Measurements from ENCODE around the gene DCBLD2. TPM values are rescaled to one million over a fixed set of nuclear protein-coding genes. Genes with fewer than 3 reads are reported as not detected.
"Not testable (repeated sequence)": the region's sequence is repeated elsewhere in the genome, so short reads cannot be mapped to it uniquely, and the experiment has no call there.

Gene DCBLD2
- total RNA-seq, 3 donors from 2014 or later, result 27.2 to 46.7 (median 29.6) TPM

DNA sequence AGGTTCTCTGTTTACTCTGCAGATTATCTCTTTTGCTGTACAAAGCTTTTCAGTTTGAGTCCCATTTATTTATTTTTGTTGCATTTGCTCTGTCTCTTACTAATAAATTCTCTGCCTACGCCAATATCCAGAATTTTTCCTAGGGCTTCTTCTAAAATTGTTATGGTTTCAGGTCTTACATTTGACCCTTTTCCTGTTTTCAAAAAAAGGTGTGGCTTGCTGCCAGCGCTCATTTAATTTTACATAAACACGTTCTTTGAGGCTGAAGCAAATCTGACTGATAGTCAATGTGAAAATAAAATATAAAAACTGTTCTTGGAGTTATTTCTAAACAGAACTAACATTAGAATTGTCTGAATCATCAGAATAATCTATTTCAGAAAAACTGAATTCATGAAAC is 32.1 kb downstream of the DCBLD2 start:
- intact Hi-C loops (cut with DNase I; ENCODE audit: low total_unique reads), result no loop called here
- no peak for DNase-seq (ENCODE audit: low spot score in 2 of 2)
- H3K36me3 ChIP-seq, result no peaks in the 10 kb centered on the region
- no peaks in the 10 kb centered on the region for H3K9me3 ChIP-seq
- H3K4me3 ChIP-seq, result no peak overlapping the region
- TF ChIP-seq CTCF (IDR thresholded peaks at IDR 0.05) (no peak), POLR2A (IDR thresholded peaks at IDR 0.05) (no peak), POLR2AphosphoS5 (IDR thresholded peaks at IDR 0.05) (no peak)
- no peaks in the 10 kb centered on the region for H3K4me1 ChIP-seq
- no peaks in the 10 kb centered on the region for H3K27me3 ChIP-seq
- H3K27ac ChIP-seq, result no peak overlapping the region

GRCh38 chr3:98857971-98858370 is 43.5 kb downstream of the DCBLD2 start:
- H3K4me3 ChIP-seq; H3K4me1 ChIP-seq; intact Hi-C loops (cut with DNase I; ENCODE audit: low total_unique reads); H3K27me3 ChIP-seq; H3K36me3 ChIP-seq; DNase-seq (ENCODE audit: low spot score in 2 of 2); H3K27ac ChIP-seq: not testable (repeated sequence)
- peaks cover 17 to 24% of the 10 kb centered on the region in 2 donors for H3K9me3 ChIP-seq

GRCh38 chr3:98857258-98857657 is 44.2 kb downstream of the DCBLD2 start:
- H3K9me3 ChIP-seq, result peaks cover 17 to 24% of the 10 kb centered on the region in 2 donors
- H3K4me1 ChIP-seq; DNase-seq (ENCODE audit: low spot score in 2 of 2); intact Hi-C loops (cut with DNase I; ENCODE audit: low total_unique reads); H3K4me3 ChIP-seq; H3K27ac ChIP-seq; H3K36me3 ChIP-seq; H3K27me3 ChIP-seq: not testable (repeated sequence)

DNA sequence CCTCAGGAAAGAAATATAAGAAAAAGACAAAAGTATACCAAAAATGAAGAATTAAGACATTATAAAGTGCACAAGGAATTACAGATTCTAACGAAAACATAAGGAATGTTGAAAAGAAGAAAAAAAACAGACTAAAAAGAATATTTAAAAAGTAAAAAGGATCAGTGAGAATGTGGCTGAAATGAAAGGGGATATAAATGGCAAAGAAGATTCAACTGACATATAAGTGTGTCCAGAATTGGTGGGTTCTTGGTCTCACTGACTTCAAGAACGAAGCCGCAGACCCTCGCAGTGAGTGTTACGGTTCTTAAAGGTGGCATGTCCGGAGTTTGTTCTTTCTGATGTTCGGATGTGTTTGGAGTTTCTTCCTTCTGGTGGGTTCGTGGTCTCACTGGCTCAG is 44.8 kb downstream of the DCBLD2 start:
- Histone ChIP-seq H3K9me3 (peaks cover 17 to 24% of the 10 kb centered on the region in 2 donors), H3K27me3 (no peaks in the 10 kb centered on the region), H3K27ac (no peak overlapping the region), H3K4me1 (no peaks in the 10 kb centered on the region), H3K4me3 (no peak overlapping the region), H3K36me3 (no peaks in the 10 kb centered on the region)
- DNase-seq (ENCODE audit: low spot score in 2 of 2), result no peak
- intact Hi-C loops (cut with DNase I; ENCODE audit: low total_unique reads), result no loop called here
- TF ChIP-seq POLR2AphosphoS5 (IDR thresholded peaks at IDR 0.05) (no peak), CTCF (IDR thresholded peaks at IDR 0.05) (no peak), POLR2A (IDR thresholded peaks at IDR 0.05) (no peak)

DNA sequence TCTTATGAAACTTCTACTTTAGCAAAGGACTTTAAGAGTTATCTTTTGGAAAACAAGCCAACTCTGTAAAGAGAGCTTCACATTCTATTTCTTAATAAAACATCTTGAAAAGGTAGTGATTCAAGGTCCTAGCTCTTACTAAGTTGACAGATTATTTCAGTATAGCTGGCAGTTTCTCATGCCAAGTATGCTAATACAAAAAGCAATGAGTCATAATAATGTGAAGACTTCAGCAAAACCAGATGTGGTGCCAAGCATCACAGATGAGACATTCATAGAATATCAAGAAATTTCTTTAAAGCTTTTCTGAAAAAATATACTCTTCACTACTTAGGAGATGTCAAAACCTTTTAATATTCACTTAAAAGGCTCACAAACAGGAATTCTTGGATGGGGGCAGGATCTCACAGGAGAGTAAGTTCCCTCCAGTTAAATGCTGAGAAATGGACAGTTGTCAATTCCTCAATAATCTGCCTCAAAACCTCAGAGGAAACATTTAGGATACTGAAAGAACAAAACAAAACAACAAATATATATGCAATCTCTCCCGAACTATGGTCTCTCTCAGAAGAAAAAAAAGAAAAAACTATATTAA is 45.6 kb downstream of the DCBLD2 start:
- intact Hi-C loops (cut with DNase I; ENCODE audit: low total_unique reads), result no loop called here
- no peak overlapping the region for H3K4me3 ChIP-seq
- TF ChIP-seq POLR2AphosphoS5 (IDR thresholded peaks at IDR 0.05), result no peak
- no peak for TF ChIP-seq POLR2A (IDR thresholded peaks at IDR 0.05)
- no peak for TF ChIP-seq CTCF (IDR thresholded peaks at IDR 0.05)
- DNase-seq (ENCODE audit: low spot score in 2 of 2), result no peak
- H3K9me3 ChIP-seq, result peaks cover 17 to 22% of the 10 kb centered on the region in 2 donors
- no peaks in the 10 kb centered on the region for H3K27me3 ChIP-seq
- no peaks in the 10 kb centered on the region for H3K4me1 ChIP-seq
- no peak overlapping the region for H3K27ac ChIP-seq
- no peaks in the 10 kb centered on the region for H3K36me3 ChIP-seq

DNA sequence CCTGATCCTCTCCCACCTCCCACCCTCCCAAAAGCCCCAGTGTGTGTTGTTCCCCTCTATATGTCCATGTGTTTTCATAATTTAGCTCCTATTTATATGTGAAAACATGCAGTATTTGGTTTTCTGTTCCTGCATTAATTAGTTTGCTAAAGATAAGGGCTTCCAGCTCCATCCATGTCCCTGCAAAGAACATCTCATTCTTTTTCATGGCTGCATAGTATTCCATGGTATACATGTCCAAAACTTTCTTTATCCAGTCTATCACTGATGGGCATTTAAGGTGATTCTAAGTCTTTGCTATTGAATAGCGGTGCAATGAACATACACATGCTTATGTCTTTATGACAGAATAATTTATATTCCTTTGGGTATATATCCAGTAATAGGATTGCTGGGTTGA is 53.4 kb downstream of the DCBLD2 start:
- Histone ChIP-seq H3K27me3 (no peaks in the 10 kb centered on the region), H3K27ac (no peak overlapping the region), H3K9me3 (no peaks in the 10 kb centered on the region), H3K4me3 (no peak overlapping the region), H3K4me1 (no peaks in the 10 kb centered on the region), H3K36me3 (no peaks in the 10 kb centered on the region)
- TF ChIP-seq POLR2A (IDR thresholded peaks at IDR 0.05) (no peak), POLR2AphosphoS5 (IDR thresholded peaks at IDR 0.05) (no peak), CTCF (IDR thresholded peaks at IDR 0.05) (no peak)
- intact Hi-C loops (cut with DNase I; ENCODE audit: low total_unique reads), result no loop called here
- DNase-seq (ENCODE audit: low spot score in 2 of 2), result no peak
